H54 (cell line): ENCODE results near the gene DNAJC10.
"Not testable (repeated sequence)": the region's sequence is repeated elsewhere in the genome, so short reads cannot be mapped to it uniquely, and the experiment has no call there.

ENCODE experiments used
- DNase-seq: peaks from one replicate; pipeline ENCODE4 v3.0.0; 2011; ENCODE audit warnings: low spot score, mixed read lengths; ENCODE audit not compliant: insufficient read length
- FAIRE-seq: peaks from 3 replicates; lab custom pipeline; 2011; peaks lifted over from hg19 to GRCh38; lab: Jason Lieb, UNC
- POLR2A ChIP-seq: IDR thresholded peaks from 2 replicates; pipeline ENCODE4 v1.6.1; 2011; ENCODE audit warnings: low read depth, mild to moderate bottlenecking, low read length

Gene DNAJC10

GRCh38 chr2:182713601-182714000 lies 2.5 kb upstream of the DNAJC10 start:
- FAIRE-seq (no peak), DNase-seq (no peak)
- no peak for TF ChIP-seq POLR2A

GRCh38 chr2:182715121-182715891 lies 751 bp upstream of the DNAJC10 start:
- DNase-seq = no peak
- no peak for TF ChIP-seq POLR2A
- peak; percentile 52 for FAIRE-seq

GRCh38 chr2:182716650-182716979 lies 558 bp downstream of the DNAJC10 start:
- no peak for FAIRE-seq
- no peak for TF ChIP-seq POLR2A
- DNase-seq = no peak

- no peak for TF ChIP-seq POLR2A
- DNase-seq (no peak), FAIRE-seq (no peak)
These were observed 1.4 kb downstream of the DNAJC10 start for GRCh38 chr2:182717416-182717815.

- no peak for TF ChIP-seq POLR2A
- FAIRE-seq (peak; percentile 73), DNase-seq (no peak)
These were observed 1.8 kb downstream of the DNAJC10 start for GRCh38 chr2:182717816-182718215.

DNA sequence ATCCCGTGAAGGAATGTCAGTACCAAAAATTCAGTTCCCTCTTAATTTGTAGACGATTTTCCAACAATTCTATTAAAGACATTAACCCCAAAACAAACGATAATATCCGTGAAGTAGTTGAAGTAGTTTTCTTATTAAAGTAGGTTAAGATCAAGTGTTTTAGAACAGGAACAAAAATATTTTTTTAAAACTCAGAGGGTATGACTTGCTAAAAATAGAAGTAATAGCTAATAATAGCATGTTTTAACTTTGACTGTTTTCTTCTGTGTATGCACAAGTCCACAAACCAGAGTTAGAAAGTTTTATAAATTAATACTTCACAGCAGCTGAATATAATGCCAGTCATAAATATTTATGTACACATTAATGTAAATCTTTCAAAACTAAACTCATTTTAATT lies 2.4 kb downstream of the DNAJC10 start:
- DNase-seq (no peak), FAIRE-seq (no peak)
- TF ChIP-seq POLR2A = no peak

- DNase-seq = not testable (repeated sequence)
These were observed 3.1 kb downstream of the DNAJC10 start for GRCh38 chr2:182719116-182719515.

DNA sequence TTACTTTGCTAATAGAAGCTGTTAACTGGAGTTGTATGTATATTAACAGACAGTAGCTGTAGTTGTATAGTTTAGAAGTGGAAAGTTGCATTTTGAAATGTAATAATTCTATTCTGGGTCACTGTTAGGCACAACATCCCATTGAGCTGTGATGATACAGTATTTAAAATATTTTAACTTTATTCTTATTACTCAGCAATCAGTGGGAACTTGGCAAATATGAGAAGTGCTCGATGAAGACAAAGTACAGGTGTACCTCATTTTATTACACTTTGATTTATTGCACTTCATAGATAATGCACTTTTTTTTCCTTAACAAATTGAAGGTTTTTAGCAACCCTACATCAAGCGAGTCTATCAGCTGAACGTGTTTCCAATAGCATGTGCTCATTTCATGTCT lies 8.6 kb downstream of the DNAJC10 start:
- no peak for DNase-seq
- TF ChIP-seq POLR2A = no peak
- no peak for FAIRE-seq

More at GRCh38 chr2:182719116-182719515, 3.1 kb downstream of the DNAJC10 start:
- FAIRE-seq = not testable (repeated sequence)

DNA sequence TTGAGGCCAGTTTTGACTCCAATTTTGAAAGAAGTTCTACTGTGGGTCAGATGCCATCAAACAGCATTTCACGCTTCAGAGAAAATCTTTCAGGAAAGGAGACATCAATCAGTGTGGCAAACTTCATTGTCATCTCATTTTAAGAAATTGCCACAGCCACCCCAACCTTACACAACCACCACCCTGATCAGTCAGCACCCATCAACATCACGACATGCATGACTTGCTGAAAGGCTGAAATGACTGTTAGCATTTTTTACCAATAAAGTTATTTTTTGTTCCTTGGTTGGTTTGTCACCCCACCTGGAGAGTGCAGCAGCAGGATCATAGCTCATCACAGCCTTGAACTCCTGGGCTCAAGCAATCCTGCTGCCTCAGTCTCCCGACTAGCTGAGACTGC lies 10.4 kb downstream of the DNAJC10 start:
- TF ChIP-seq POLR2A = no peak
- no peak for FAIRE-seq
- DNase-seq = no peak

GRCh38 chr2:182728014-182728413 lies 12.0 kb downstream of the DNAJC10 start:
- DNase-seq (no peak), FAIRE-seq (no peak)
- TF ChIP-seq POLR2A = no peak

DNA sequence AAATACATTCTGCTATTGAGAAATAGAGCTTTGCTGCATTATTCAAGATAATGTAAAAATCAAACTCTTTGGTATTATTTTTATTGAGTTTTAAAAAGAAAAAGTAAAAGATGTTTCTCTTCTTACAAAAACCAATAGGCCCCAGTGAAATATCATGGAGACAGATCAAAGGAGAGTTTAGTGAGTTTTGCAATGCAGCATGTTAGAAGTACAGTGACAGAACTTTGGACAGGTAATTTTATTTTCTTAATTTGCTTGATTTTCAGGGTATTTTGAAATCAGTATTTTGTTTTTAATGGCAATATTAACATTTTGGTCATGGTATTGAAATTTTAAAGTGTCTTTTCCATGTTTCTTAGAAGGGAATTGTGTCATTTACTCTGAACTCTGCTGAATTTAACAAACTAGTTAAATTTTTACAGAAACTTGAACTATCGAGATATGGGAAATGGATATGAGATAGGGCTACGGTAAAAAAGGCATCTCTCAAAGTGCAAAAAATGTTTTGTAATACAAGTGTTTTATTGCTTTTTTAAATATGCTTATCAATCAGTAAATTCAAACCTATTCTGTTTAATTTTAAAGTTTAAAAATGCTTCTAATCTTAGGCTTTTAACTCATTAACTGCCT lies 13.8 kb downstream of the DNAJC10 start:
- FAIRE-seq = no peak
- DNase-seq = no peak
- no peak for TF ChIP-seq POLR2A

GRCh38 chr2:182730486-182730885 lies 14.4 kb downstream of the DNAJC10 start:
- FAIRE-seq (no peak), DNase-seq (no peak)
- no peak for TF ChIP-seq POLR2A

- FAIRE-seq (no peak), DNase-seq (no peak)
- no peak for TF ChIP-seq POLR2A
These were observed 16.7 kb downstream of the DNAJC10 start for GRCh38 chr2:182732736-182733135.

DNA sequence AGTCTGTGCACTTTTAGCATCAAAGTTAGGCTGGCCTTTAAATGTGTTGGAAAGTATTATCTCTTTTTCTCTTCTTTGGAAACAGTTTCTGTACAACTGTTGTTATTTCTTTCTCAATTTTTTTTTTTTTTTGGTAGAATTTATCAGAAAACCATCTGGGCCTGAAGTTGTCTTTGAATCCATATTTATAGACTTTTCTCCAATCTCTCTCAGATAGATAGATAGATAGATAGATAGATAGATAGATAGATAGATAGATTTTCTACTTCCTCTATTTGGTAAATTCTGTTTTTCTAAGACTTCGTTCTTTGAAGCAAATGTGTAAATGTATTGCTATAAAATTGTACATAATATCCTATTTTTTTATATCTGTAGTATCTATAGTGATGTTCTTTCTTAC lies 17.5 kb downstream of the DNAJC10 start:
- FAIRE-seq (no peak), DNase-seq (no peak)
- TF ChIP-seq POLR2A = no peak

- not testable (repeated sequence) for FAIRE-seq, DNase-seq
These were observed 20.8 kb downstream of the DNAJC10 start for GRCh38 chr2:182736856-182737255.
